A549 (cell line): Measurements from ENCODE around the gene ATP1A2. TPM values are rescaled to one million over a fixed set of nuclear protein-coding genes. Genes with fewer than 3 reads are reported as not detected.

Source experiments
- ATAC-seq, 2 experiments: fragments of 200-7000 bp in 1 of 2; fragments of >200 bp in 1 of 2; cut with Nextera tagmentation in 1 of 2; cut with Tn5 transposase in 1 of 2; 3 replicates each; pipeline versions ENCODE4 v1.8.0 to v1.9.1; 2018 to 2020; ENCODE audit warnings: mild to moderate bottlenecking in 1 of 2, moderate library complexity in 1 of 2
- CTCF ChIA-PET: fragments of 300-600 bp; sonication (Branson Sonifier 250); formaldehyde crosslinking; extraction: SDS; loops from one replicate; lab custom pipeline; 2021; ENCODE audit warnings: antibody characterized with exemption, inconsistent platforms; lab: Yijun Ruan, JAX
- POLR2A ChIA-PET: fragments of 350-600 bp; formaldehyde crosslinking; extraction: SDS; loops from one replicate; lab custom pipeline; 2021; ENCODE audit warnings: antibody characterized with exemption, inconsistent platforms; lab: Yijun Ruan, JAX
- DNase-seq, 2 experiments: peaks; one replicate each; pipeline versions ENCODE4 v3.0.0 to v3.0.0-alpha.2; 2011 to 2016; ENCODE audit warnings: low read depth in 1 of 2, low spot score in 1 of 2
- FAIRE-seq: peaks from 2 replicates; lab custom pipeline; 2011; peaks lifted over from hg19 to GRCh38; lab: Jason Lieb, UNC
- H3K27ac ChIP-seq, 2 experiments: fragments of >200 bp; sonication (Bioruptor Twin); formaldehyde crosslinking; 3 replicates each; pipeline ENCODE4 v1.5.1; 2016 to 2017
- H3K4me1 ChIP-seq: fragments of >200 bp; sonication (Bioruptor Twin); formaldehyde crosslinking; 3 replicates; pipeline ENCODE4 v1.6.1; 2016
- H3K4me2 ChIP-seq: fragments of >200 bp; sonication (Bioruptor Twin); formaldehyde crosslinking; 3 replicates; pipeline ENCODE4 v1.6.1; 2016
- H3K4me3 ChIP-seq: fragments of >200 bp; sonication (Bioruptor Twin); formaldehyde crosslinking; 3 replicates; pipeline ENCODE4 v1.5.1; 2016
- H3K9me3 ChIP-seq: fragments of >200 bp; sonication (Bioruptor Twin); formaldehyde crosslinking; 3 replicates; pipeline ENCODE4 v1.6.1; 2016
- BCL3 ChIP-seq: fragments of >200 bp; sonication (Bioruptor Twin); formaldehyde crosslinking; IDR thresholded peaks from 3 replicates; pipeline ENCODE4 v1.6.1; 2016
- CBX2 ChIP-seq: fragments of 200-600 bp; sonication (generic); IDR thresholded peaks from 2 replicates; pipeline ENCODE4 v1.6.1; 2016; ENCODE audit warnings: low read depth, mild to moderate bottlenecking, borderline replicate concordance
- CHD2 ChIP-seq: fragments of 150-350 bp; IDR thresholded peaks from 2 replicates; pipeline ENCODE4 v1.6.1; 2014; ENCODE audit warnings: low read length; ENCODE audit not compliant: partially characterized antibody
- E2F6 ChIP-seq: IDR thresholded peaks from 2 replicates; pipeline ENCODE4 v1.6.1; 2012; ENCODE audit warnings: low read depth, borderline replicate concordance
- EHMT2 ChIP-seq: fragments of 200-600 bp; sonication (generic); IDR thresholded peaks from 2 replicates; pipeline ENCODE4 v1.6.1; 2016; ENCODE audit warnings: antibody characterized with exemption, low read depth, mild to moderate bottlenecking, moderate library complexity
- ESRRA ChIP-seq: fragments of 150-350 bp; IDR thresholded peaks from 2 replicates; pipeline ENCODE4 v1.6.1; 2014; ENCODE audit warnings: mild to moderate bottlenecking, low read length, borderline replicate concordance
- FOSB ChIP-seq: fragments of 250-450 bp; sonication (Bioruptor Pico); IDR thresholded peaks from 2 replicates; pipeline ENCODE4 v1.5.0; 2020; ENCODE audit warnings: mild to moderate bottlenecking, moderate library complexity
- FOXS1 ChIP-seq: fragments of 250-450 bp; sonication (Bioruptor Pico); IDR thresholded peaks from 2 replicates; pipeline ENCODE4 v1.5.0; 2020; ENCODE audit warnings: mild to moderate bottlenecking, moderate library complexity
- HES2 ChIP-seq: fragments of >200 bp; sonication (Bioruptor Twin); formaldehyde crosslinking; IDR thresholded peaks from 2 replicates; pipeline ENCODE4 v1.6.1; 2016
- HMGXB4 ChIP-seq: fragments of 250-450 bp; sonication (Bioruptor Pico); IDR thresholded peaks from 2 replicates; pipeline ENCODE4 v1.5.0; 2021; ENCODE audit warnings: mild to moderate bottlenecking, moderate library complexity, borderline replicate concordance
- HOXA7 ChIP-seq: fragments of 250-450 bp; sonication (Bioruptor Pico); IDR thresholded peaks from 2 replicates; pipeline ENCODE4 v1.5.0; 2020; ENCODE audit warnings: mild to moderate bottlenecking, moderate library complexity
- HOXB13 ChIP-seq: fragments of 250-450 bp; sonication (Bioruptor Pico); IDR thresholded peaks from 2 replicates; pipeline ENCODE4 v1.5.0; 2020; ENCODE audit warnings: low read depth, mild to moderate bottlenecking, moderate library complexity
- JUN ChIP-seq, 2 experiments: fragments of >200 bp; sonication (Bioruptor Twin); formaldehyde crosslinking; IDR thresholded peaks; 2 replicates in 1 of 2; 3 replicates in 1 of 2; pipeline ENCODE4 v1.6.1; 2016 to 2017
- MYC ChIP-seq: IDR thresholded peaks from 2 replicates; pipeline ENCODE4 v1.6.1; 2012; ENCODE audit warnings: mild to moderate bottlenecking, inconsistent platforms, low read length, improper control_type of control experiment, borderline replicate concordance
- NR3C1 ChIP-seq: fragments of >200 bp; sonication (Bioruptor Twin); formaldehyde crosslinking; IDR thresholded peaks from 3 replicates; pipeline ENCODE4 v1.6.1; 2017
- PHF8 ChIP-seq: fragments of 200-600 bp; sonication (generic); IDR thresholded peaks from 2 replicates; pipeline ENCODE4 v1.6.1; 2016; ENCODE audit warnings: low read depth, mild to moderate bottlenecking, antibody characterized with exemption, moderate library complexity, borderline replicate concordance
- RNF2 ChIP-seq: fragments of 200-600 bp; sonication (generic); IDR thresholded peaks from 2 replicates; pipeline ENCODE4 v1.6.1; 2016; ENCODE audit warnings: low read depth, mild to moderate bottlenecking, antibody characterized with exemption, moderate library complexity, borderline replicate concordance
- SMC3 ChIP-seq: fragments of >200 bp; sonication (Bioruptor Twin); formaldehyde crosslinking; IDR thresholded peaks from 3 replicates; pipeline ENCODE4 v1.6.1; 2018; ENCODE audit warnings: inconsistent platforms
- TFCP2L1 ChIP-seq: fragments of 250-450 bp; sonication (Bioruptor Pico); IDR thresholded peaks from 2 replicates; pipeline ENCODE4 v1.5.0; 2021; ENCODE audit warnings: mild to moderate bottlenecking
- TP53 ChIP-seq: fragments of 250-450 bp; sonication (Bioruptor Pico); IDR thresholded peaks from 2 replicates; pipeline ENCODE4 v1.5.0; 2021; ENCODE audit warnings: mild to moderate bottlenecking, moderate library complexity
- USF2 ChIP-seq: fragments of 450-650 bp; IDR thresholded peaks from 2 replicates; pipeline ENCODE4 v1.6.1; 2014; ENCODE audit warnings: antibody characterized with exemption
- ZFP36 ChIP-seq: fragments of 450-650 bp; IDR thresholded peaks from 2 replicates; pipeline ENCODE4 v1.6.1; 2014; ENCODE audit warnings: borderline replicate concordance; ENCODE audit not compliant: partially characterized antibody
- ZSCAN20 ChIP-seq: fragments of 250-450 bp; sonication (Bioruptor Pico); IDR thresholded peaks from 2 replicates; pipeline ENCODE4 v1.8.0; 2022; ENCODE audit warnings: mild to moderate bottlenecking, moderate library complexity
- WGBS: methylation state at CpG from one replicate; pipeline ENCODE4 v1.1.6; 2017; ENCODE audit errors: missing lambda C conversion rate; 5-methylcytosine and 5-hydroxymethylcytosine counted together
- polyA plus RNA-seq, 4 experiments: library from polyadenylated mRNA; depleted of rRNA in 3 of 4; stranded (reverse); fragments of >200 nt; fragmentation: RNase III in 1 of 4; extraction: RNeasy Plus Mini Kit Qiagen cat#74134 plus additional on column Dnase treatment in 1 of 4; gene quantifications; 2 replicates in 3 of 4; 3 replicates in 1 of 4; pipeline ENCODE4 v1.2.3, GENCODE V29; 2011 to 2017

Gene ATP1A2
- polyA plus RNA-seq, 2 of the 4 experiments (the other 2 are of a cell fraction), result 0.09 TPM; not detected in 1

- Histone ChIP-seq H3K4me1 (no peaks in the 10 kb centered on the region), H3K9me3 (no peaks in the 10 kb centered on the region), H3K4me3 (no peak overlapping the region), H3K4me2 (no peak overlapping the region), H3K27ac (no peak overlapping the region)
- no peak for FAIRE-seq
- TF ChIP-seq HMGXB4 (no peak), HES2 (no peak), PHF8 (no peak), NR3C1 (no peak), TFCP2L1 (no peak), CBX2 (no peak), ESRRA (no peak), SMC3 (no peak), FOSB (CRISPR knock-in tag) (no peak)
- 64% methylated on average over 5 of the region's 5 CpGs for WGBS
- DNase-seq, result no peak
- no peak for ATAC-seq
- ChIA-PET CTCF (interaction anchor here (0.9 to 16.8 kb wide), 5 partner anchors 9 to 102 kb away, joined by 3 to 409 read pairs (median 4); partner anchors contain the start of gene KCNJ10), POLR2A (no interaction called here)
Observed at GRCh38 chr1:160091666-160092223, 23.8 kb upstream of the ATP1A2 start.

- FAIRE-seq, result no peak
- 82% methylated on average over 26 of the region's 32 CpGs for WGBS
Observed at GRCh38 chr1:160092366-160093068, 23.0 kb upstream of the ATP1A2 start.

More at GRCh38 chr1:160092366-160093068, 23.0 kb upstream of the ATP1A2 start:
- ATAC-seq (no peak), DNase-seq (no peak)
- no peak overlapping the region for H3K27ac ChIP-seq
- H3K4me2 ChIP-seq, result no peak overlapping the region
- ChIA-PET CTCF (interaction anchor here (0.7 to 4.7 kb wide), 4 partner anchors 9 to 99 kb away, joined by 4 to 20 read pairs (median 6); no protein-coding TSS in a partner anchor), POLR2A (no interaction called here)
- H3K4me1 ChIP-seq, result peaks cover 7% of the 10 kb centered on the region; the same call in 2 of the 3 replicates
- TF ChIP-seq BCL3 (no peak), RNF2 (no peak), MYC (no peak), FOXS1 (CRISPR knock-in tag) (no peak), USF2 (no peak), JUN (IDR thresholded peaks at IDR 0.05) (no peak), FOSB (CRISPR knock-in tag) (no peak), ESRRA (no peak), HOXA7 (CRISPR knock-in tag) (no peak), ZSCAN20 (CRISPR knock-in tag) (no peak), EHMT2 (no peak), HOXB13 (CRISPR knock-in tag) (no peak), CHD2 (no peak), E2F6 (no peak), ZFP36 (no peak), TP53 (no peak)
- no peaks in the 10 kb centered on the region for H3K9me3 ChIP-seq
- no peak overlapping the region for H3K4me3 ChIP-seq
